WTC11 (cell line): Measurements from ENCODE around the gene PIM1.

Experiments used
- ZNF121 ChIP-seq: sonication (generic); formaldehyde crosslinking; IDR thresholded peaks from 2 replicates; pipeline ENCODE4 v1.8.0; 2023; ENCODE audit warnings: missing genetic modification reagents
- TF ChIP-seq, protein P1 (sequence below): fragments of 200-600 bp; IDR thresholded peaks from 2 replicates; pipeline ENCODE4 v1.8.0; 2022; ENCODE audit warnings: antibody characterized with exemption

DNA sequence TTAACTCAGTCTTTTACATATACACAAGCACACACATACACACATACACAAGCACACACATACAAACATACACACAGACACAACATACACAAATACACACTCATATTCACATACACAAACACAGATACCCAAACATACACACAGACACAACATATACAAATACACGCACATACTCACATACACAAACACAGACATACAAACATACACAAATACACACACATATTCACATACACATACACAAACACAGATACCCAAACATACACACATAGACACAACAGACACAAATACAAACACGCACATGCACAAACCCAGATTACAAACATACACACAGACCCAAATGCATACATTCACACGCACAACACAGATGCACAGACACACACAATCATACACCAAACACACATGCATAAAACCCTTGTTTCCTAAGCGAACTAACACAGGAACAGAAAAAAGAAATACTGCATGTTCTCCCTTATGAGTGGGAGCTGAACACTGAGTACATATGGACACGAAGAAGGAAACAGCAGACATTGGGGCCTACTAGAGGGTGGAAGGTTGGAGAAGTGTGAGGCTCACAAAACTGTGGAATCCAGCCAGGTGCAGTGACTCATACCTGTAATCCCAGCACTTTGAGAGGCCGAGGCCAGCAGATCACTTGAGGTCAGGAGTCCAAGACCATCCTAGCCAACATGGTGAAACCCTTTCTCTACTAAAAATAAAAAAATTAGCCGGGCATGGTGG is 34.2 kb downstream of the PIM1 start:
- TF ChIP-seq ZNF121 = no peak
- TF ChIP-seq, protein P1, sequence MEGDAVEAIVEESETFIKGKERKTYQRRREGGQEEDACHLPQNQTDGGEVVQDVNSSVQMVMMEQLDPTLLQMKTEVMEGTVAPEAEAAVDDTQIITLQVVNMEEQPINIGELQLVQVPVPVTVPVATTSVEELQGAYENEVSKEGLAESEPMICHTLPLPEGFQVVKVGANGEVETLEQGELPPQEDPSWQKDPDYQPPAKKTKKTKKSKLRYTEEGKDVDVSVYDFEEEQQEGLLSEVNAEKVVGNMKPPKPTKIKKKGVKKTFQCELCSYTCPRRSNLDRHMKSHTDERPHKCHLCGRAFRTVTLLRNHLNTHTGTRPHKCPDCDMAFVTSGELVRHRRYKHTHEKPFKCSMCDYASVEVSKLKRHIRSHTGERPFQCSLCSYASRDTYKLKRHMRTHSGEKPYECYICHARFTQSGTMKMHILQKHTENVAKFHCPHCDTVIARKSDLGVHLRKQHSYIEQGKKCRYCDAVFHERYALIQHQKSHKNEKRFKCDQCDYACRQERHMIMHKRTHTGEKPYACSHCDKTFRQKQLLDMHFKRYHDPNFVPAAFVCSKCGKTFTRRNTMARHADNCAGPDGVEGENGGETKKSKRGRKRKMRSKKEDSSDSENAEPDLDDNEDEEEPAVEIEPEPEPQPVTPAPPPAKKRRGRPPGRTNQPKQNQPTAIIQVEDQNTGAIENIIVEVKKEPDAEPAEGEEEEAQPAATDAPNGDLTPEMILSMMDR = no peak
